GM12873 (cell line): Measurements from ENCODE around the gene CHIC2.

Experiments
- CTCF ChIP-seq: IDR thresholded peaks from 2 replicates; pipeline ENCODE4 v1.5.1; 2012; ENCODE audit warnings: low read depth, mild to moderate bottlenecking, moderate library complexity, low read length, control low read depth; ENCODE audit not compliant: insufficient read depth; ENCODE audit errors: missing control alignments

The CHIC2 gene

GRCh38 chr4:54063737-54064316 is 578 bp downstream of the CHIC2 start:
- TF ChIP-seq CTCF = no peak

GRCh38 chr4:54063229-54063628 is 1.2 kb downstream of the CHIC2 start:
- TF ChIP-seq CTCF = no peak

GRCh38 chr4:54062392-54062791 is 2.0 kb downstream of the CHIC2 start:
- TF ChIP-seq CTCF = no peak

GRCh38 chr4:54061873-54062272 is 2.5 kb downstream of the CHIC2 start:
- TF ChIP-seq CTCF = no peak

GRCh38 chr4:54061067-54061466 is 3.3 kb downstream of the CHIC2 start:
- no peak for TF ChIP-seq CTCF

GRCh38 chr4:54060116-54060515 is 4.3 kb downstream of the CHIC2 start:
- TF ChIP-seq CTCF = no peak

- TF ChIP-seq CTCF = no peak
These were observed 6.2 kb downstream of the CHIC2 start for GRCh38 chr4:54058171-54058570.
